Lower lobe of right lung (tissue), 2 donors: Measurements from ENCODE around the gene TRIM24. TPM values are rescaled to one million over a fixed set of nuclear protein-coding genes. Genes with fewer than 3 reads are reported as not detected.

Experiments used
- ATAC-seq, 2 donors: fragments of 200-7000 bp; cut with Tn5 transposase; one replicate each; pipeline ENCODE4 v1.9.1; 2020 to 2022; ENCODE audit warnings: mild to moderate bottlenecking in 2 of 2, moderate library complexity in 2 of 2
- DNase-seq: peaks from one replicate; pipeline ENCODE4 v3.0.0-alpha.2; 2020
- H3K27ac ChIP-seq: fragments of 200-600 bp; one replicate; pipeline ENCODE4 v1.8.0; 2022
- H3K27me3 ChIP-seq: fragments of 200-600 bp; one replicate; pipeline ENCODE4 v1.8.0; 2022; ENCODE audit warnings: low read depth
- H3K36me3 ChIP-seq: fragments of 200-600 bp; one replicate; pipeline ENCODE4 v1.8.0; 2022; ENCODE audit warnings: mild to moderate bottlenecking
- H3K4me1 ChIP-seq: fragments of 200-600 bp; one replicate; pipeline ENCODE4 v1.8.0; 2022
- H3K4me3 ChIP-seq: fragments of 200-600 bp; one replicate; pipeline ENCODE4 v1.8.0; 2022; ENCODE audit warnings: mild to moderate bottlenecking
- H3K9me3 ChIP-seq: fragments of 200-600 bp; one replicate; pipeline ENCODE4 v1.8.0; 2022
- intact Hi-C: fragments of 100-400 bp; cut with DNase I; formaldehyde crosslinking; loops from one replicate; pipeline ENCODE4 v1.11.0; 2022
- total RNA-seq: library from RNA; stranded (reverse); fragmentation: NEBNext Ultra II Directional; extraction: Animal tissue kit (Norgen Biotek cat#: 25700); gene quantifications from one replicate; pipeline ENCODE4 v1.2.1, GENCODE V29; 2021
- TF ChIP-seq, protein P1 (sequence below): fragments of 200-600 bp; IDR thresholded peaks from one replicate; pipeline ENCODE4 v1.8.0; 2022; ENCODE audit warnings: antibody characterized with exemption, mild to moderate bottlenecking
- donor health status: DM: no; HTN: yes; CAD: no; lungs with severe emphysema.

The TRIM24 gene
- total RNA-seq, 1 donor from 2014 or later, result 25.8 TPM

DNA sequence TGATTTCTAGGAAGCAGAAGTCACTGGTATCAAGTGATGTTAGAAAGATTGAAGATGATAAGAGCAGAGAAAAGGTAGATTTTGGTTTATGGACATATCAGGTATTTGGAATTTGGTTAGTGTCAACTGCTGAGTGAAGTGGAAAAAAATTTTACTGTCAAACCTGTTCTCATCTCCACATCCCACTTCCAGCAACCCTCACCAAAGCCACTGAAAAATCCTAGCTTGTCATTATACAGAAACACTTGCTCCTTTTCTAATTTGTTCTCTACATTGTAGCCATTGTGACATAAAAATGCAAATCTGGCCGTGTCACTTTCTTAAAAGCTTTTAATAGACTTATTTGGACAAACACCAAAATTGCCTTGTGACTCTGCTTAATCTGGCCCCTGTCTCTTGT is 54.0 kb downstream of the TRIM24 start:
- intact Hi-C loops, result no loop called here
- Histone ChIP-seq H3K9me3 (no peaks in the 10 kb centered on the region), H3K4me1 (peaks cover 4% of the 10 kb centered on the region), H3K36me3 (peaks cover 24% of the 10 kb centered on the region), H3K27ac (no peak overlapping the region), H3K4me3 (no peak overlapping the region), H3K27me3 (no peaks in the 10 kb centered on the region)
- ATAC-seq (no peak), DNase-seq (no peak)
- TF ChIP-seq, protein P1, sequence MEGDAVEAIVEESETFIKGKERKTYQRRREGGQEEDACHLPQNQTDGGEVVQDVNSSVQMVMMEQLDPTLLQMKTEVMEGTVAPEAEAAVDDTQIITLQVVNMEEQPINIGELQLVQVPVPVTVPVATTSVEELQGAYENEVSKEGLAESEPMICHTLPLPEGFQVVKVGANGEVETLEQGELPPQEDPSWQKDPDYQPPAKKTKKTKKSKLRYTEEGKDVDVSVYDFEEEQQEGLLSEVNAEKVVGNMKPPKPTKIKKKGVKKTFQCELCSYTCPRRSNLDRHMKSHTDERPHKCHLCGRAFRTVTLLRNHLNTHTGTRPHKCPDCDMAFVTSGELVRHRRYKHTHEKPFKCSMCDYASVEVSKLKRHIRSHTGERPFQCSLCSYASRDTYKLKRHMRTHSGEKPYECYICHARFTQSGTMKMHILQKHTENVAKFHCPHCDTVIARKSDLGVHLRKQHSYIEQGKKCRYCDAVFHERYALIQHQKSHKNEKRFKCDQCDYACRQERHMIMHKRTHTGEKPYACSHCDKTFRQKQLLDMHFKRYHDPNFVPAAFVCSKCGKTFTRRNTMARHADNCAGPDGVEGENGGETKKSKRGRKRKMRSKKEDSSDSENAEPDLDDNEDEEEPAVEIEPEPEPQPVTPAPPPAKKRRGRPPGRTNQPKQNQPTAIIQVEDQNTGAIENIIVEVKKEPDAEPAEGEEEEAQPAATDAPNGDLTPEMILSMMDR, result no peak

DNA sequence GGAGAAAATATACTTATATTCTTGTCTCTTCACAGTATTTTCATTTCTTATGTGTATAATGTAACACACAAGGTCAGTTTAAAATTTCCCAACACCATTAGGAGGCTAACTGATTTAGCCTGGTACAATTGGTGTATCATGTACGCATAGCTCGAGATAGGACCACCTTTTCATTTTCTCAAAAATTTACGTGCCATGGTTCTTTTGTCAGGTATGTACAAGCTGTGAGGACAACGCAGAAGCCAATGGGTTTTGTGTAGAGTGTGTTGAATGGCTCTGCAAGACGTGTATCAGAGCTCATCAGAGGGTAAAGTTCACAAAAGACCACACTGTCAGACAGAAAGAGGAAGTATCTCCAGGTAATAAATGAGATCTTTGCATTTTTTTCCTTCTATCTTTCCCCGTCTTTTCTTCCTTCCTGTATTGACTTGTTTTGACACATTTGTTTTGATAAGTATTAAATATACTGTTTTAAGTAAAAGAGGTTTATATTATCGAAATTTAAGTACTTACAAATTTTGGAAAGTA is 55.0 kb downstream of the TRIM24 start:
- intact Hi-C loops, result no loop called here
- Histone ChIP-seq H3K4me1 (peaks cover 4% of the 10 kb centered on the region), H3K9me3 (no peaks in the 10 kb centered on the region), H3K27me3 (no peaks in the 10 kb centered on the region), H3K4me3 (no peak overlapping the region), H3K36me3 (peaks cover 34% of the 10 kb centered on the region), H3K27ac (no peak overlapping the region)
- DNase-seq (no peak), ATAC-seq (no peak)
- TF ChIP-seq, protein P1, result no peak

DNA sequence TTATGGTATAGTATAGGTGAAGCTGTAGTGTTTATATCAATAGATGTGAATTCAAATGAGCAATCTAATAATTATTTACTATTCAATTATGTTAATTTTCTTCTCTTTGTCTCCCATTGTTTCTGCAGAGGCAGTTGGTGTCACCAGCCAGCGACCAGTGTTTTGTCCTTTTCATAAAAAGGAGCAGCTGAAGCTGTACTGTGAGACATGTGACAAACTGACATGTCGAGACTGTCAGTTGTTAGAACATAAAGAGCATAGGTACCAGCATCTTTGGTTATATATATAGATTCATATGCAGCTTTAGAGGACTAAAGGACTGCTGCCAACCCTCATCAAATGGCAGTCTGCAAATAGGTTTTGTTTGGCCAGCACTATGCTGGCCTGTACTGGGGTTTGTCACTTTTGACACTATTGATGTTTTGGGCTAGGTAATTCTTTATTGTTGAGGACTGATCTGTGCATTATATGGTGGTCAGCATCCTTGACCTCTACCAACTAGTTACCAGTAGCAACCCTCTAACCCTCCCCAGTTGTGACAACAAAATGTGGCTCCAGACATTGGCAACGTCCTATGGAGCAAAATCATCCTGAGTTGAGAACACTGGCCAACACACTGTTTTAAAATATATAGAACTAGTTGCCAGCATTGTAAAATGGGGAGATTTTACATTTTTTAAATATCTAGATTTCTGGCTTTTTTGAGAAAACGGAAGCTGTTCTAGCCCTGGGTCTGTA is 59.2 kb downstream of the TRIM24 start:
- TF ChIP-seq, protein P1, result no peak
- Histone ChIP-seq H3K9me3 (no peaks in the 10 kb centered on the region), H3K36me3 (peaks cover 44% of the 10 kb centered on the region), H3K27ac (no peak overlapping the region), H3K4me1 (peaks cover 4% of the 10 kb centered on the region), H3K27me3 (no peaks in the 10 kb centered on the region), H3K4me3 (no peak overlapping the region)
- intact Hi-C loops, result no loop called here
- ATAC-seq (no peak), DNase-seq (no peak)

DNA sequence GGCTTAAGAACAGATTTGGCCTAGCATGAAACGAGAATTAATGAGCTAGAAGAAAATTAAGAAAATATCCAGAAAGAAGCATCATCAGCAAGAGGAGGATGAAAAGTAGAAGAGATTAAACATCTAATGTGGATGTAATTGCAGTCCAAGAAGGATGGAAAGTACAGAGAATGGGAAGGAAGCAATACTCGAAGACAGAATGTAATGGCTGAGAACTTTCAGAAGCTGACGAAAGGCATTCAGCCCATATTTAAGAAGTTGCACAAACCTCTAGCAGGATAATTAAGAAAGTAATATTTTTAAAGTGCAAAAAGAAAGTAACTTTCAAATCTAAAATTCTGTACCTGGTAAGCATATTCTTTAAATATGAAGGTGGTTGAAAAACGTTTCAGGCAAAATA is 60.7 kb downstream of the TRIM24 start:
- Histone ChIP-seq H3K27me3 (no peaks in the 10 kb centered on the region), H3K9me3 (peaks cover under 1% of the 10 kb centered on the region), H3K4me3 (no peak overlapping the region), H3K36me3 (peaks cover 46% of the 10 kb centered on the region), H3K4me1 (no peaks in the 10 kb centered on the region), H3K27ac (no peak overlapping the region)
- intact Hi-C loops, result no loop called here
- no peak for ATAC-seq
- no peak for DNase-seq
- TF ChIP-seq, protein P1, result no peak

DNA sequence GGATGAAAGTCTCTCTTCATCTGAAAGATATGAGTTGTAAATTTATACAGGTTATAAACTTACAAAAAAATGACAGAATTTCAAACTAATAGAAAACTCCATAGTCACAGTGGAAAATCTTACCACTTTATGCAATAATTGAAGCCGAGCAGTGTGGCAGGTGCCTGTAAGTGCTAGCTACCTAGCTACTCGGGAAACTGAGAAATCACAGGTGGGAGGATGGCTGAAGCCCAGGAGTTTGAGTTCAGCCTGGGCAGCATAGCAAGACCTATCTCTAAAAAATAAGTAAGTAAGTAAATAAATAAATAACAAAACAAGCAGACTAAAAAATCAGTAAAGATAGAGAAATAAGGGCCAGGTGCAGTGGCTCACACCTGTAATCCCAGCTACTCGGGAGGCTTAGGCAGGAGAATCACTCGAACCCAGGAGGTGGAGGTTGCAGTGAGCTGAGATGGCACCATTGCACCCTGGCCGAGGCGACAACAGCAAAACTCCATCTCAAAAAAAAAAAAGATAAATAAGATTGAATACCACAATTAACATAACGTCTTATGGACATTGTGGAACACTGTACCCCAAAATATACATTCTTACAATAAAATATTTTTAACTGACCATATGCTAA is 61.9 kb downstream of the TRIM24 start:
- ATAC-seq (no peak), DNase-seq (no peak)
- H3K27me3 ChIP-seq, result no peaks in the 10 kb centered on the region

More for the DNA sequence above, 61.9 kb downstream of the TRIM24 start:
- no peaks in the 10 kb centered on the region for H3K4me1 ChIP-seq
- H3K27ac ChIP-seq, result no peak overlapping the region
- peaks cover 12% of the 10 kb centered on the region for H3K9me3 ChIP-seq
- peaks cover 45% of the 10 kb centered on the region for H3K36me3 ChIP-seq
- TF ChIP-seq, protein P1, result no peak
- H3K4me3 ChIP-seq, result no peak overlapping the region
- intact Hi-C loops, result no loop called here
